Tibial artery (tissue), 4 donors: ENCODE measurements around the gene TNS4.
A peak's percentile ranks its signal among the peaks of the same experiment; 100 is the strongest.

Source experiments
- DNase-seq, 2 donors: peaks; one replicate each; pipeline ENCODE4 v3.0.0-alpha.2; 2019
- H3K27ac ChIP-seq, 2 donors: fragments of 200-600 bp; sonication (generic) in 1 of 2; 1 replicate in 1 of 2; 2 replicates in 1 of 2; pipeline ENCODE4 v1.5.1; 2018 to 2019; ENCODE audit warnings: mild to moderate bottlenecking in 1 of 2
- H3K27me3 ChIP-seq, 2 donors: fragments of 200-600 bp; sonication (generic) in 1 of 2; one replicate each; pipeline versions ENCODE4 v1.5.1 to v1.6.0; 2016 to 2019
- H3K36me3 ChIP-seq, 3 donors: fragments of 200-600 bp; sonication (generic) in 2 of 3; one replicate each; pipeline ENCODE4 v1.5.1; 2016 to 2019; ENCODE audit warnings: mild to moderate bottlenecking in 2 of 3
- H3K4me1 ChIP-seq, 4 donors: fragments of 200-600 bp; sonication (generic) in 2 of 4; 1 replicate in 3 of 4; 2 replicates in 1 of 4; pipeline ENCODE4 v1.5.1; 2016 to 2019
- H3K4me3 ChIP-seq, 2 donors: fragments of 200-600 bp; sonication (generic) in 1 of 2; 1 replicate in 1 of 2; 2 replicates in 1 of 2; pipeline ENCODE4 v1.5.1; 2018 to 2019; ENCODE audit warnings: mild to moderate bottlenecking in 2 of 2
- H3K9me3 ChIP-seq, 3 donors: fragments of 200-600 bp; sonication (generic) in 1 of 3; one replicate each; pipeline ENCODE4 v1.5.1; 2016 to 2019
- intact Hi-C: fragments of 100-400 bp; cut with DNase I; formaldehyde crosslinking; loops from one replicate; pipeline ENCODE4 v1.15.0; 2023; ENCODE audit warnings: low total_unique reads
- TF ChIP-seq, protein P1 (sequence below), 2 experiments: fragments of 200-600 bp in 1 of 2; fragments of 450-650 bp in 1 of 2; IDR thresholded peaks; one replicate each; pipeline ENCODE4 v1.5.1; 2017 to 2019; ENCODE audit warnings: antibody characterized with exemption in 2 of 2, mild to moderate bottlenecking in 1 of 2, moderate library complexity in 1 of 2

TNS4 gene

DNA sequence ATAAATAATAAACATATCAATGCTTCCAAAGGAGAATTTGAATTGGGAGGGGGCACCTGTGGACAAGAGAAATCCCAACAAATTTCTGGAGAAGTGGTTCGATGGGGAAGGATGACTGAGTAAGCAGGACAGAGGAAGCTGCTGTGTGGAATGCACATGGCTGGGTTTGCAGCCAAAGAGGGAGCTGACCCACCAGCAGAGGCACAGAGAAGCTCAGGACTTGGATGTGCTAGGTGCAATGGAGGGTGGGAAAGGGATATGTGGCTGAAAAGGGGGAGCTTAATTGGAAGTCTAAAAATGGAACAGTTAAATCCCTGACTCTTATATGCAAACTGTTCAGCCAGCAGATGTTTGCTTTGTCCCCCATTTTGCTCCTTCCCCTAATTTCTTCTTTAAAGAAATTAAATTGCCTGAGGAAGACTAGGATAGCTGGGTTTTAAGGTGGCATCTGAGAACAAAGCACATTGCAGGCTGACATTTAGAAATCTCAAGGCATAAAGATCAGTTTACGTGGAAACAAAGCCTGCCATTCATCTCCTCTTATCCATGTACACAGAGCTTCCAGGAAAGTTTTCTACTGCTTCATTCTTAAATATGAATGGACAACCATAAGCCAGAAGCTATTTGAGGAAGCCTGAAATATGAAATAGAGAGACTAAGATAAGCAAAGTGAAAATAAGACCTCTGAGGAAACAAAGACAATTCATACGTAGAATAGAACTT is 23.0 kb upstream of the TNS4 start:
- Histone ChIP-seq H3K36me3 (no peaks in the 10 kb centered on the region), H3K9me3 (no peaks in the 10 kb centered on the region), H3K27ac (no peak overlapping the region), H3K4me3 (no peak overlapping the region), H3K4me1 (peaks cover 0 to 4% (median 0%) of the 10 kb centered on the region in 4 donors), H3K27me3 (peaks cover 0 to 15% of the 10 kb centered on the region in 2 donors)
- intact Hi-C loops: no loop called here
- TF ChIP-seq, protein P1, sequence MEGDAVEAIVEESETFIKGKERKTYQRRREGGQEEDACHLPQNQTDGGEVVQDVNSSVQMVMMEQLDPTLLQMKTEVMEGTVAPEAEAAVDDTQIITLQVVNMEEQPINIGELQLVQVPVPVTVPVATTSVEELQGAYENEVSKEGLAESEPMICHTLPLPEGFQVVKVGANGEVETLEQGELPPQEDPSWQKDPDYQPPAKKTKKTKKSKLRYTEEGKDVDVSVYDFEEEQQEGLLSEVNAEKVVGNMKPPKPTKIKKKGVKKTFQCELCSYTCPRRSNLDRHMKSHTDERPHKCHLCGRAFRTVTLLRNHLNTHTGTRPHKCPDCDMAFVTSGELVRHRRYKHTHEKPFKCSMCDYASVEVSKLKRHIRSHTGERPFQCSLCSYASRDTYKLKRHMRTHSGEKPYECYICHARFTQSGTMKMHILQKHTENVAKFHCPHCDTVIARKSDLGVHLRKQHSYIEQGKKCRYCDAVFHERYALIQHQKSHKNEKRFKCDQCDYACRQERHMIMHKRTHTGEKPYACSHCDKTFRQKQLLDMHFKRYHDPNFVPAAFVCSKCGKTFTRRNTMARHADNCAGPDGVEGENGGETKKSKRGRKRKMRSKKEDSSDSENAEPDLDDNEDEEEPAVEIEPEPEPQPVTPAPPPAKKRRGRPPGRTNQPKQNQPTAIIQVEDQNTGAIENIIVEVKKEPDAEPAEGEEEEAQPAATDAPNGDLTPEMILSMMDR (IDR thresholded peaks at IDR 0.05): no peak
- no peak for DNase-seq

DNA sequence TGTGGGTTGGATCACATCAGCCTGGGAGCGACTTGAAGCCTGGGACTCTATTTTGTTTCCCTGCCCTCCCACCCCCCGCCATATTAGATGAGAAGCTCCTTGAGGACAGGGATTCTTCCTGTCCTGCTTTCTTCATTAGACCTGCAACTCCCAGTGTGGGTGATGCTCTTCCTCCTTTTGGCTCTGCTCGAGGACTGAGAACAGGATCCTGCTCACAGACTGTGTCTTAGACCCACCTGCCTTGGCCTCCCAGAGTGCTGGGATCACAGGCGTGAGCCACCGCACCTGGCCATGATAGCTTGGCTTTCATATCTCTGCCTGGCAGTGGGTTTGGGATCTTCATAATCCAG is 21.5 kb upstream of the TNS4 start:
- TF ChIP-seq, protein P1 (IDR thresholded peaks at IDR 0.05): no peak
- H3K36me3 ChIP-seq: no peaks in the 10 kb centered on the region
- DNase-seq: peak in 1 of 2 donors; percentile 28
- H3K4me3 ChIP-seq: no peak overlapping the region
- H3K4me1 ChIP-seq: peaks cover 0 to 4% (median 0%) of the 10 kb centered on the region in 4 donors
- no peaks in the 10 kb centered on the region for H3K9me3 ChIP-seq
- H3K27me3 ChIP-seq: peaks cover 0 to 21% of the 10 kb centered on the region in 2 donors
- intact Hi-C loops: no loop called here
- no peak overlapping the region for H3K27ac ChIP-seq

DNA sequence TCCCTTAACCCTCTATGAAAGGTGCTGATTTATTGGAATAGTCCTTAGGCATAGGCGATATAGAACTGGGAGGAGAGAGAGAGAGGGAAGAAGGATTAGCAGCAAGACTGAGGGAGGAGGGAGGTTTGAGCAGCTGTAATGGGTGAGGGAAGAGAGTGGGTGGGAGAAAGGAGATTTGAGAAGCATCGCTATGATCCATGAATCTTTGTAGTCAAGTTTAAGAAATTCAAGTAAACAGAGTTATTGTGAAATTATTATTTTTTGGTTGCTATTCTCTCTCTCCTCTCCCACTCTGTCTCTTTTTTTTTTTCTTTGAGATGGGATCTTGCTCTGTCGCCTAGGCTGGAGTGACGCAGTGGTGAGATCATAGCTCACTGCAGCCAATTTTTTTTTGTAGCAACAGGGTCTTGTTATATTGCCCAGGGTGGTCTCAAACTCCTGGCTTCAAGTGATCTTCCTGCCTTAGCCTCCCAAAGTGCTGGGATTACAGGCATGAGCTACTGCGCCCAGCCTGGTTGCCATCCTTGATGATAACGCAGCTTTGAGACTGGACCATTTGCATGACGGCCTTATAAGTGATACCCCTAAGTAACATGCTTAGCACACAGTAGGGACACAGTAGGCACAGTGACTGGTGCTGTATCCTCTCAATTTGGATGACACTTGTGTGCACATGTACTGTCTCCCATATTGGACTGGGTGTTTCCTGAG is 21.0 kb upstream of the TNS4 start:
- Histone ChIP-seq H3K27ac (no peak overlapping the region), H3K27me3 (peaks cover 0 to 21% of the 10 kb centered on the region in 2 donors), H3K4me1 (peaks cover 0 to 4% (median 0%) of the 10 kb centered on the region in 4 donors), H3K4me3 (no peak overlapping the region), H3K9me3 (no peaks in the 10 kb centered on the region), H3K36me3 (no peaks in the 10 kb centered on the region)
- TF ChIP-seq, protein P1 (IDR thresholded peaks at IDR 0.05): no peak
- intact Hi-C loops: no loop called here
- DNase-seq: peak in 1 of 2 donors; percentile 21

DNA sequence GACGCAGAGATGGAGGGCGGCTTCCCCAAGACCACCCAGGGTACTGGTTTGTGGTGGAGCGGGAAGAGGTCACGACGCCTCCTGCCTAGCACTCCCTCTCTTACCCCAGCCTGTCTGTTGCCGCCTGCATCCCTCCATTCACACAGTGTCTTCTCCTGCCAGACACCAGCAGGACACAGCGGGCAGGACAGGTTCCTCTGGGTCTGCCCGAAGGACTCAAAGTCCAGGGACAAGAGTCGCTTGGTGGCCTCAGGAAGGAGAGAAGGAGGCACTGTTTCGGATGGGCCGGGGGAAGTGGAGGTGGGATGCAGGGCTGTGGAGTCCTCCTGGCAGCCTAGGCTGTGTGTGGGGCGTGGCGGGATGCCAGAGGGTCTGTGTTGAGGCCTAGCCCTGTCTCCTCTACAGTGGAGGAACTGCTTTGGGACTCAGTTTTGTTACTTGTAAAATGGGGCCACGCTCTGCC is 19.6 kb upstream of the TNS4 start:
- H3K27me3 ChIP-seq: peaks cover 0 to 21% of the 10 kb centered on the region in 2 donors
- H3K4me1 ChIP-seq: peaks cover 0 to 4% (median 0%) of the 10 kb centered on the region in 4 donors
- no peaks in the 10 kb centered on the region for H3K36me3 ChIP-seq
- H3K27ac ChIP-seq: no peak overlapping the region
- H3K4me3 ChIP-seq: no peak overlapping the region
- intact Hi-C loops: no loop called here
- TF ChIP-seq, protein P1 (IDR thresholded peaks at IDR 0.05): no peak
- no peaks in the 10 kb centered on the region for H3K9me3 ChIP-seq
- DNase-seq: peak in 1 of 2 donors; percentile 62

DNA sequence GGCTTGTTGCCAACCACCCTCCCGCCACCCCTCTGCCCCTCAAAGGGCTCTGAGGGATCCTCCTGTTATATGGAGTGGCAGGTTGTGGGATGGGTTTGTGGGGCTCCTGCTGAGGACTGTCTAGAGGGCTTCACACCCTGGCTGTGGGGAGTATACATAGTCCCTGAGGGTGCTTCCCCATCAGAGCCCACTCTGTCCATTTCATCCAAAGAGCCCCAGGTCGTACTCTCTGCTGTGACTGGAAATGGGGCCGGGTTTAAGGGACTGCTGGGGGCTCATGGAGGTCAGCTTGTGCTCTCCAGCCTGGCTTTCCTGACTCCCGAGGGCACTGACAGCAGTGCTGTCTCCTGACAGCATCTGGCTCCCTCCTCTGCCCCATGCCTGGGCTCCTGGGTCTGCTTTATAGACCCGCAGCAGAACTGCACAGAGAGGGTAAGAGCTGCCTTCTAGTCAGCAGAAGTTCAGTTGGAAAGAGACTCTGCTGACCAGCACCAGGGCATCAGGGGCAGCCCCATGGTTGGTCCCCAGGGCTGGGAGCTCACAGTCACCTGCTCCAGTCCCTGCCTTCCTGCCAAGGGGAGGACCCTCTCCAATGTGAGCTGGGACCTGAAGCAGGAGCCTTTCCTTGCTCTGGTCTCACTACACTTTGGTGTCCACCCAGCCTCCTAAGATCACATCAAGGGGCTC is 17.8 kb upstream of the TNS4 start:
- intact Hi-C loops: no loop called here
- Histone ChIP-seq H3K36me3 (no peaks in the 10 kb centered on the region), H3K27ac (no peak overlapping the region), H3K9me3 (no peaks in the 10 kb centered on the region), H3K27me3 (peaks cover 0 to 21% of the 10 kb centered on the region in 2 donors), H3K4me1 (peaks cover 0 to 2% (median 0%) of the 10 kb centered on the region in 4 donors), H3K4me3 (no peak overlapping the region)
- DNase-seq: peak in 1 of 2 donors; percentile 48
- TF ChIP-seq, protein P1 (IDR thresholded peaks at IDR 0.05): no peak
